ENCODE data around the gene ZNF783. TPM values are rescaled to one million over a fixed set of nuclear protein-coding genes. Genes with fewer than 3 reads are reported as not detected.
A peak's percentile ranks its signal among the peaks of the same experiment; 100 is the strongest.

Gene ZNF783
- total and polyA plus RNA-seq, 2 donors (not counting 1 experiment from before 2014, with no cell fraction given) = 38.1 to 43.8 TPM

- Histone ChIP-seq H3K9ac (ENCODE audit: low read length) (peak overlapping the region; percentile 80), H3K36me3 (replicated peaks in 1 of 2; ENCODE audit: control extremely low read depth in 1 of 2, control insufficient read depth in 1 of 2, extremely low read depth in 1 of 2, insufficient read depth in 2 of 2, low read length in 1 of 2) (no peaks in the 10 kb centered on the region), H3K79me2 (ENCODE audit: control insufficient read depth, insufficient read depth, low read length) (peaks cover 67% of the 10 kb centered on the region), H3K4me3 (ENCODE audit: control extremely low read depth in 1 of 5, extremely low read depth in 1 of 5, insufficient read depth in 1 of 5, low read depth in 2 of 5, low read length in 4 of 5) (peak overlapping the region in 4 of 5 experiments; percentile 14 to 94 (median 83)), H3K27me3 (replicated peaks in 1 of 4; ENCODE audit: control extremely low read depth in 1 of 4, control insufficient read depth in 3 of 4, insufficient read depth in 4 of 4, low read length in 3 of 4) (peaks cover 0 to 3% (median 0%) of the 10 kb centered on the region in 4 experiments), H4K20me1 (ENCODE audit: control insufficient read depth, insufficient read depth, low read length, poor library complexity, severe bottlenecking) (peaks cover 12% of the 10 kb centered on the region), H3K4me2 (replicated peaks; ENCODE audit: low read depth, low read length, poor library complexity, severe bottlenecking) (peak overlapping the region; percentile 84), H3K9me3 (ENCODE audit: control extremely low read depth in 1 of 3, control insufficient read depth in 2 of 3, insufficient read depth in 1 of 3, low read length in 2 of 3) (peaks cover 0 to 7% (median 0%) of the 10 kb centered on the region in 3 donors), H3K27ac (ENCODE audit: low read length in 2 of 2) (no peak overlapping the region), H3K4me1 (ENCODE audit: control insufficient read depth in 2 of 2, insufficient read depth in 2 of 2, low read length in 2 of 2) (peaks cover 24 to 33% of the 10 kb centered on the region in 2 donors), H2AFZ (ENCODE audit: insufficient read depth, low read depth, low read length, poor library complexity, severe bottlenecking) (peak overlapping the region; percentile 91)
- DNase-seq (no peak), ATAC-seq (ENCODE audit: low read depth) (no peak)
- H3K4me3 Mint-ChIP-seq = peak overlapping the region; percentile 95
- intact Hi-C loops (cut with micrococcal nuclease) = no loop called here
- ChIA-PET CTCF (interaction anchor here (1.0 to 1.5 kb wide), 6 partner anchors 10 to 93 kb away, joined by 3 to 10 read pairs (median 4); partner anchors contain the start of genes ZNF398 and ZNF783), POLR2A (interaction anchor here (1.2 kb wide), 1 partner anchor 44 kb away, joined by 5 read pairs; no protein-coding TSS in a partner anchor)
- WGBS (ENCODE audit: insufficient coverage) = 92% methylated on average over 2 of the region's 5 CpGs
- peaks cover 5% of the 10 kb centered on the region for H3K9me3 Mint-ChIP-seq (ENCODE audit: insufficient read depth)
- TF ChIP-seq CTCF (IDR thresholded peaks at IDR 0.05) (no peak), EZH2 (IDR thresholded peaks at IDR 0.05; ENCODE audit: borderline replicate concordance, insufficient read depth, low read depth, low read length, poor library complexity, severe bottlenecking) (no peak)
- peaks cover 3% of the 10 kb centered on the region for H3K27me3 Mint-ChIP-seq
- H3K4me1 Mint-ChIP-seq = peaks cover 36% of the 10 kb centered on the region
- H3K27ac Mint-ChIP-seq = no peak overlapping the region
Observed at GRCh38 chr7:149240637-149241036, 21.4 kb upstream of the ZNF783 start.

GRCh38 chr7:149241696-149242095, 20.3 kb upstream of the ZNF783 start:
- intact Hi-C loops (cut with micrococcal nuclease) = no loop called here
- Histone ChIP-seq H3K4me1 (ENCODE audit: control insufficient read depth in 2 of 2, insufficient read depth in 2 of 2, low read length in 2 of 2) (peaks cover 24 to 33% of the 10 kb centered on the region in 2 donors), H3K9ac (ENCODE audit: low read length) (no peak overlapping the region), H3K27me3 (replicated peaks in 1 of 4; ENCODE audit: control extremely low read depth in 1 of 4, control insufficient read depth in 3 of 4, insufficient read depth in 4 of 4, low read length in 3 of 4) (no peaks in the 10 kb centered on the region), H3K9me3 (ENCODE audit: control extremely low read depth in 1 of 3, control insufficient read depth in 2 of 3, insufficient read depth in 1 of 3, low read length in 2 of 3) (peaks cover 0 to 7% (median 0%) of the 10 kb centered on the region in 3 donors), H3K36me3 (replicated peaks in 1 of 2; ENCODE audit: control extremely low read depth in 1 of 2, control insufficient read depth in 1 of 2, extremely low read depth in 1 of 2, insufficient read depth in 2 of 2, low read length in 1 of 2) (no peaks in the 10 kb centered on the region), H3K4me2 (replicated peaks; ENCODE audit: low read depth, low read length, poor library complexity, severe bottlenecking) (no peak overlapping the region), H3K79me2 (ENCODE audit: control insufficient read depth, insufficient read depth, low read length) (peaks cover 76% of the 10 kb centered on the region), H2AFZ (ENCODE audit: insufficient read depth, low read depth, low read length, poor library complexity, severe bottlenecking) (no peak overlapping the region), H3K4me3 (ENCODE audit: control extremely low read depth in 1 of 5, extremely low read depth in 1 of 5, insufficient read depth in 1 of 5, low read depth in 2 of 5, low read length in 4 of 5) (no peak overlapping the region), H3K27ac (ENCODE audit: low read length in 2 of 2) (no peak overlapping the region), H4K20me1 (ENCODE audit: control insufficient read depth, insufficient read depth, low read length, poor library complexity, severe bottlenecking) (peaks cover 12% of the 10 kb centered on the region)
- POLR2A ChIA-PET = no interaction called here
- ATAC-seq (ENCODE audit: low read depth) (no peak), DNase-seq (no peak)
- no peak overlapping the region for H3K27ac Mint-ChIP-seq
- no peak for TF ChIP-seq EZH2 (IDR thresholded peaks at IDR 0.05; ENCODE audit: borderline replicate concordance, insufficient read depth, low read depth, low read length, poor library complexity, severe bottlenecking)
- TF ChIP-seq CTCF (IDR thresholded peaks at IDR 0.05) = no peak
- peaks cover under 1% of the 10 kb centered on the region for H3K27me3 Mint-ChIP-seq
- CTCF ChIA-PET = interaction anchor here (0.6 to 0.7 kb wide), 2 partner anchors 219 to 500 kb away, joined by 3 read pairs; no protein-coding TSS in a partner anchor
- peak overlapping the region; percentile 69 for H3K4me3 Mint-ChIP-seq
- peaks cover 5% of the 10 kb centered on the region for H3K9me3 Mint-ChIP-seq (ENCODE audit: insufficient read depth)
- WGBS (ENCODE audit: insufficient coverage) = 72% methylated on average over 2 of the region's 5 CpGs
- H3K4me1 Mint-ChIP-seq = peaks cover 41% of the 10 kb centered on the region

Measured in B cell (primary cell).